IMR-90 (cell line): ENCODE measurements around the gene PROSER2. TPM values are rescaled to one million over a fixed set of nuclear protein-coding genes. Genes with fewer than 3 reads are reported as not detected.

Source experiments
- ATAC-seq: fragments of 200-7000 bp; cut with Tn5 transposase; 2 replicates; pipeline ENCODE4 v1.9.1; 2020; ENCODE audit warnings: low read depth, mild to moderate bottlenecking, moderate library complexity
- BruUV-seq: library from RNA; stranded (reverse); fragments of 400-500 nt; replicated peaks from 2 replicates; lab custom pipeline; 2021; lab: Mats Ljungman, UMichigan
- CTCF ChIA-PET: fragments of 300-600 bp; formaldehyde crosslinking; extraction: SDS; loops from one replicate; lab custom pipeline; 2021; ENCODE audit warnings: antibody characterized with exemption; lab: Yijun Ruan, JAX
- POLR2A ChIA-PET: fragments of 300-600 bp; sonication (Branson Sonifier 250); formaldehyde crosslinking; loops from one replicate; lab custom pipeline; 2022; ENCODE audit warnings: antibody characterized with exemption; ENCODE audit not compliant: unreplicated experiment; lab: Charles Lee
- DNase-seq: peaks from one replicate; pipeline ENCODE4 v3.0.0; 2013
- H2AFZ ChIP-seq: replicated peaks from 2 replicates; pipeline ENCODE3; 2013; ENCODE audit warnings: low read length, mild to moderate bottlenecking; ENCODE audit not compliant: poor library complexity
- H2AK5ac ChIP-seq: 2 replicates; pipeline ENCODE4 v1.6.1; 2013; ENCODE audit warnings: low read depth, low read length, inconsistent platforms
- H2AK9ac ChIP-seq: replicated peaks from 2 replicates; pipeline ENCODE3; 2013; ENCODE audit warnings: mild to moderate bottlenecking, low read depth, low read length, moderate library complexity; ENCODE audit not compliant: poor library complexity
- H2BK120ac ChIP-seq: 2 replicates; pipeline ENCODE4 v1.6.1; 2013; ENCODE audit warnings: low read depth, low read length, inconsistent platforms
- H2BK15ac ChIP-seq: 3 replicates; pipeline ENCODE4 v1.6.1; 2013; ENCODE audit warnings: low read depth, low read length, inconsistent platforms
- H2BK20ac ChIP-seq: 2 replicates; pipeline ENCODE4 v1.6.1; 2013; ENCODE audit warnings: low read depth, mild to moderate bottlenecking, inconsistent platforms, low read length, moderate library complexity
- H2BK5ac ChIP-seq: 2 replicates; pipeline ENCODE4 v1.6.1; 2013; ENCODE audit warnings: mild to moderate bottlenecking, low read depth, low read length, inconsistent platforms; ENCODE audit not compliant: poor library complexity, severe bottlenecking
- H3K14ac ChIP-seq: replicated peaks from 2 replicates; pipeline ENCODE4 v1.6.1; 2013; ENCODE audit warnings: low read depth, low read length, inconsistent platforms
- H3K18ac ChIP-seq: 2 replicates; pipeline ENCODE4 v1.6.1; 2013; ENCODE audit warnings: low read depth, low read length, control low read depth
- H3K23ac ChIP-seq: 2 replicates; pipeline ENCODE4 v1.6.1; 2013; ENCODE audit warnings: low read depth, low read length, inconsistent platforms
- H3K27ac ChIP-seq: 2 replicates; pipeline ENCODE4 v1.5.1; 2013; ENCODE audit warnings: mild to moderate bottlenecking, control low read depth, low read length; ENCODE audit not compliant: insufficient read depth
- H3K27me3 ChIP-seq: 2 replicates; pipeline ENCODE4 v1.6.1; 2013; ENCODE audit warnings: low read length; ENCODE audit not compliant: control insufficient read depth, insufficient read depth
- H3K36me3 ChIP-seq: 2 replicates; pipeline ENCODE4 v1.6.1; 2013; ENCODE audit warnings: low read length, mixed read lengths; ENCODE audit not compliant: control insufficient read depth, insufficient read depth
- H3K4ac ChIP-seq: 2 replicates; pipeline ENCODE4 v1.6.1; 2013; ENCODE audit warnings: low read depth, low read length, inconsistent platforms
- H3K4me1 ChIP-seq: 2 replicates; pipeline ENCODE4 v1.6.1; 2013; ENCODE audit warnings: low read length, mixed read lengths; ENCODE audit not compliant: control insufficient read depth, insufficient read depth
- H3K4me2 ChIP-seq: 2 replicates; pipeline ENCODE4 v1.6.1; 2013; ENCODE audit warnings: low read depth, mild to moderate bottlenecking, control low read depth, low read length, moderate library complexity
- H3K4me3 ChIP-seq: 2 replicates; pipeline ENCODE4 v1.5.1; 2013; ENCODE audit warnings: low read depth, mild to moderate bottlenecking, control low read depth, low read length, moderate library complexity; ENCODE audit not compliant: insufficient read depth
- H3K56ac ChIP-seq: 2 replicates; pipeline ENCODE4 v1.6.1; 2013; ENCODE audit warnings: low read length, inconsistent platforms; ENCODE audit not compliant: insufficient read depth; ENCODE audit errors: extremely low read depth
- H3K79me1 ChIP-seq, 2 experiments: 2 replicates each; pipeline ENCODE4 v1.6.1; 2013; ENCODE audit warnings: low read length in 2 of 2, inconsistent platforms in 1 of 2, low read depth in 1 of 2
- H3K9ac ChIP-seq: 2 replicates; pipeline ENCODE4 v1.6.1; 2013; ENCODE audit warnings: low read depth, low read length, control low read depth
- H3K9me1 ChIP-seq: 2 replicates; pipeline ENCODE4 v1.6.1; 2013; ENCODE audit warnings: low read length, inconsistent platforms; ENCODE audit not compliant: insufficient read depth
- H3K9me3 ChIP-seq: 2 replicates; pipeline ENCODE4 v1.6.1; 2013; ENCODE audit warnings: low read length; ENCODE audit not compliant: control insufficient read depth, insufficient read depth
- H4K20me1 ChIP-seq: 2 replicates; pipeline ENCODE4 v1.6.1; 2013; ENCODE audit warnings: low read length, inconsistent platforms; ENCODE audit not compliant: insufficient read depth
- H4K5ac ChIP-seq: 2 replicates; pipeline ENCODE4 v1.6.1; 2013; ENCODE audit warnings: mild to moderate bottlenecking, low read depth, low read length, control low read depth
- H4K8ac ChIP-seq, 2 experiments: 2 replicates each; pipeline ENCODE4 v1.6.1; 2013; ENCODE audit warnings: low read depth in 2 of 2, low read length in 2 of 2, control low read depth in 1 of 2, inconsistent platforms in 1 of 2
- H4K91ac ChIP-seq: 2 replicates; pipeline ENCODE4 v1.6.1; 2013; ENCODE audit warnings: low read depth, low read length, inconsistent platforms; ENCODE audit not compliant: insufficient read depth
- CHD1 ChIP-seq: IDR thresholded peaks from 2 replicates; pipeline ENCODE4 v1.6.1; 2012; ENCODE audit warnings: low read depth, low read length, improper control_type of control experiment
- FOS ChIP-seq: fragments of 150-350 bp; IDR thresholded peaks from 2 replicates; pipeline ENCODE4 v1.6.1; 2016; ENCODE audit warnings: low read depth, low read length
- MAFK ChIP-seq: IDR thresholded peaks from 2 replicates; pipeline ENCODE4 v1.6.1; 2012; ENCODE audit warnings: low read depth, low read length, improper control_type of control experiment
- MAZ ChIP-seq: IDR thresholded peaks from 2 replicates; pipeline ENCODE4 v1.6.1; 2012; ENCODE audit warnings: low read depth, mild to moderate bottlenecking, low read length, improper control_type of control experiment, moderate library complexity, borderline replicate concordance
- MXI1 ChIP-seq: IDR thresholded peaks from 2 replicates; pipeline ENCODE4 v1.6.1; 2012; ENCODE audit warnings: low read depth, mild to moderate bottlenecking, low read length, moderate library complexity, borderline replicate concordance
- NFE2L2 ChIP-seq: fragments of 150-350 bp; IDR thresholded peaks from 2 replicates; pipeline ENCODE4 v1.6.1; 2016; ENCODE audit warnings: low read depth, mild to moderate bottlenecking, low read length
- POLR2A ChIP-seq: IDR thresholded peaks from 2 replicates; pipeline ENCODE4 v1.6.1; 2012; ENCODE audit warnings: mild to moderate bottlenecking, low read depth, low read length
- RAD21 ChIP-seq: IDR thresholded peaks from 2 replicates; pipeline ENCODE4 v1.6.1; 2012; ENCODE audit warnings: low read length, improper control_type of control experiment
- RCOR1 ChIP-seq: IDR thresholded peaks from 2 replicates; pipeline ENCODE4 v1.6.1; 2012; ENCODE audit warnings: mild to moderate bottlenecking, low read length, improper control_type of control experiment; ENCODE audit not compliant: insufficient replicate concordance
- RFX5 ChIP-seq: IDR thresholded peaks from 2 replicates; pipeline ENCODE4 v1.8.0; 2012; ENCODE audit warnings: low read depth, mild to moderate bottlenecking, low read length, moderate library complexity
- SMC3 ChIP-seq: fragments of 150-350 bp; IDR thresholded peaks from 2 replicates; pipeline ENCODE4 v1.6.1; 2016; ENCODE audit warnings: low read depth, mild to moderate bottlenecking, antibody characterized with exemption, low read length, moderate library complexity
- WGBS, 2 experiments: methylation state at CpG; one replicate each; pipeline versions ENCODE4 v1.1.5 to v1.1.7; 2013; ENCODE audit warnings: missing lambda C conversion rate in 2 of 2; ENCODE audit not compliant: insufficient read length in 1 of 2; ENCODE audit errors: extremely low coverage in 2 of 2; 5-methylcytosine and 5-hydroxymethylcytosine counted together
- dilution Hi-C: fragments of 300-500 bp; cut with HindIII; formaldehyde crosslinking; loops from one replicate; pipeline ENCODE4 v1.14.3; 2018; ENCODE audit warnings: low sequenced_read_pairs; ENCODE audit not compliant: unreplicated experiment
- in situ Hi-C: fragments of 300-500 bp; cut with MboI; formaldehyde crosslinking; loops from 3 replicates; pipeline ENCODE4 v1.14.3; 2019; ENCODE audit warnings: low sequenced_read_pairs, inconsistent platforms, mixed read lengths
- intact Hi-C: fragments of 100-400 bp; cut with micrococcal nuclease; formaldehyde crosslinking; loops from 2 replicates; pipeline ENCODE4 v1.10.0; 2022
- polyA plus RNA-seq, 3 experiments: library from polyadenylated mRNA; depleted of rRNA; stranded (reverse); fragments of >200 nt; gene quantifications; 2 replicates each; pipeline ENCODE4 v1.2.3, GENCODE V29; 2012; ENCODE audit warnings: low replicate concordance in 1 of 3
- total RNA-seq: library from RNA; depleted of rRNA; stranded (reverse); fragments of >200 nt; gene quantifications from 2 replicates; pipeline ENCODE4 v1.2.3, GENCODE V29; 2012
- TF ChIP-seq, protein P1 (sequence below): fragments of 150-350 bp; IDR thresholded peaks from 2 replicates; pipeline ENCODE4 v1.6.1; 2016; ENCODE audit warnings: low read depth, mild to moderate bottlenecking, low read length, moderate library complexity, borderline replicate concordance
- TF ChIP-seq, protein P2 (sequence below): conservative IDR thresholded peaks from 2 replicates; pipeline ENCODE4 v1.5.1; 2012; ENCODE audit warnings: mild to moderate bottlenecking, low read depth, low read length, improper control_type of control experiment
- TF ChIP-seq, protein P3 (sequence below): fragments of 150-350 bp; IDR thresholded peaks from 2 replicates; pipeline ENCODE4 v1.6.1; 2017; ENCODE audit warnings: mild to moderate bottlenecking, antibody characterized with exemption, low read length, low read depth

PROSER2 gene
- total and polyA plus RNA-seq, 2 of the 4 experiments (the other 2 are of a cell fraction) = 1.4 to 2.0 TPM

DNA sequence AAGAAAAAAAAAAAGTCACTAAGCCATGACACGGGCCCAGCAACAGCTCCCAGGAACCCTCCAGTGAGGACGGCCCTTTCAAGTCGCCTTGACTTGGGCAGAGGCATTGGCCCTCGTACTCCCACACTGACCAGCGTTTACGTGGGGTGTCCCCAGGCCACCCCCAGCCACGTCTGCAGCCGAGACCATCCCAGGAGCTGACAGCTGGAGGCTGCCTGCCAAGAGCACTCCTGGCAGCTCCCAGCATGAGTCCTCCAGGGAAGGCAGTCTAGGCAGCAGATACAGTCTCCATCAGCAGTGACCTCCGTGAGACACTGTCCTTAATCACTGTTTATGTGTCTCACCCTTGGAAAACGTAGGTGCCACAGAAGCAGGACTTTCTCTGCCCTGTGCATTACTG is 86.5 kb downstream of the PROSER2 start:
- ChIA-PET CTCF (interaction anchor here (0.6 kb wide), 1 partner anchor 56 kb away, joined by 7 read pairs; no protein-coding TSS in a partner anchor), POLR2A (no interaction called here)
- H3K23ac ChIP-seq = no peak overlapping the region
- H4K8ac ChIP-seq = no peak overlapping the region
- no peak overlapping the region for H2BK5ac ChIP-seq
- no peaks in the 10 kb centered on the region for H3K79me1 ChIP-seq
- no peak overlapping the region for H4K91ac ChIP-seq
- no peak overlapping the region for H3K9ac ChIP-seq
- no peak overlapping the region for H2BK15ac ChIP-seq
- BruUV-seq = no TSS peak
- DNase-seq = no peak
- no peak overlapping the region for H4K5ac ChIP-seq
- intact Hi-C loops = no loop called here
- no peak overlapping the region for H3K18ac ChIP-seq
- no peaks in the 10 kb centered on the region for H4K20me1 ChIP-seq
- no peak overlapping the region for H3K4ac ChIP-seq
- no peaks in the 10 kb centered on the region for H3K9me1 ChIP-seq
- in situ Hi-C loops = no loop called here
- TF ChIP-seq SMC3 (no peak), CHD1 (no peak), NFE2L2 (no peak), RAD21 (no peak), MAFK (no peak), MXI1 (no peak), FOS (no peak), POLR2A (no peak), RCOR1 (no peak), MAZ (no peak), RFX5 (no peak)
- TF ChIP-seq, protein P1, sequence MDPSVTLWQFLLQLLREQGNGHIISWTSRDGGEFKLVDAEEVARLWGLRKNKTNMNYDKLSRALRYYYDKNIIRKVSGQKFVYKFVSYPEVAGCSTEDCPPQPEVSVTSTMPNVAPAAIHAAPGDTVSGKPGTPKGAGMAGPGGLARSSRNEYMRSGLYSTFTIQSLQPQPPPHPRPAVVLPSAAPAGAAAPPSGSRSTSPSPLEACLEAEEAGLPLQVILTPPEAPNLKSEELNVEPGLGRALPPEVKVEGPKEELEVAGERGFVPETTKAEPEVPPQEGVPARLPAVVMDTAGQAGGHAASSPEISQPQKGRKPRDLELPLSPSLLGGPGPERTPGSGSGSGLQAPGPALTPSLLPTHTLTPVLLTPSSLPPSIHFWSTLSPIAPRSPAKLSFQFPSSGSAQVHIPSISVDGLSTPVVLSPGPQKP = no peak
- TF ChIP-seq, protein P2, sequence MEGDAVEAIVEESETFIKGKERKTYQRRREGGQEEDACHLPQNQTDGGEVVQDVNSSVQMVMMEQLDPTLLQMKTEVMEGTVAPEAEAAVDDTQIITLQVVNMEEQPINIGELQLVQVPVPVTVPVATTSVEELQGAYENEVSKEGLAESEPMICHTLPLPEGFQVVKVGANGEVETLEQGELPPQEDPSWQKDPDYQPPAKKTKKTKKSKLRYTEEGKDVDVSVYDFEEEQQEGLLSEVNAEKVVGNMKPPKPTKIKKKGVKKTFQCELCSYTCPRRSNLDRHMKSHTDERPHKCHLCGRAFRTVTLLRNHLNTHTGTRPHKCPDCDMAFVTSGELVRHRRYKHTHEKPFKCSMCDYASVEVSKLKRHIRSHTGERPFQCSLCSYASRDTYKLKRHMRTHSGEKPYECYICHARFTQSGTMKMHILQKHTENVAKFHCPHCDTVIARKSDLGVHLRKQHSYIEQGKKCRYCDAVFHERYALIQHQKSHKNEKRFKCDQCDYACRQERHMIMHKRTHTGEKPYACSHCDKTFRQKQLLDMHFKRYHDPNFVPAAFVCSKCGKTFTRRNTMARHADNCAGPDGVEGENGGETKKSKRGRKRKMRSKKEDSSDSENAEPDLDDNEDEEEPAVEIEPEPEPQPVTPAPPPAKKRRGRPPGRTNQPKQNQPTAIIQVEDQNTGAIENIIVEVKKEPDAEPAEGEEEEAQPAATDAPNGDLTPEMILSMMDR = no peak
- TF ChIP-seq, protein P3, sequence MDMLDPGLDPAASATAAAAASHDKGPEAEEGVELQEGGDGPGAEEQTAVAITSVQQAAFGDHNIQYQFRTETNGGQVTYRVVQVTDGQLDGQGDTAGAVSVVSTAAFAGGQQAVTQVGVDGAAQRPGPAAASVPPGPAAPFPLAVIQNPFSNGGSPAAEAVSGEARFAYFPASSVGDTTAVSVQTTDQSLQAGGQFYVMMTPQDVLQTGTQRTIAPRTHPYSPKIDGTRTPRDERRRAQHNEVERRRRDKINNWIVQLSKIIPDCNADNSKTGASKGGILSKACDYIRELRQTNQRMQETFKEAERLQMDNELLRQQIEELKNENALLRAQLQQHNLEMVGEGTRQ = no peak
- H3K27me3 ChIP-seq = no peaks in the 10 kb centered on the region; the same call in 1 of the 2 replicates
- no peak for ATAC-seq
- WGBS, 2 experiments = 65% methylated on average over 5 of the region's 10 CpGs; no CpG with 5 or more reads in 1 of the 2 experiments
- no peaks in the 10 kb centered on the region for H3K36me3 ChIP-seq
- H3K9me3 ChIP-seq = no peaks in the 10 kb centered on the region
- H2BK120ac ChIP-seq = no peak overlapping the region
- H2AK9ac ChIP-seq = no peak overlapping the region
- H2AK5ac ChIP-seq = no peak overlapping the region
- H3K56ac ChIP-seq = no peak overlapping the region
- no peak overlapping the region for H3K4me2 ChIP-seq
- dilution Hi-C loops = no loop called here
- no peak overlapping the region for H3K27ac ChIP-seq
- H3K4me3 ChIP-seq = no peak overlapping the region
- H3K14ac ChIP-seq = no peak overlapping the region
- H2BK20ac ChIP-seq = no peak overlapping the region
- H3K4me1 ChIP-seq = no peaks in the 10 kb centered on the region
- H2AFZ ChIP-seq = no peak overlapping the region
